PFSK-1 (cell line): ENCODE results near the gene GAR1.

Source experiments
- FOXP2 ChIP-seq: optimal IDR thresholded peaks from 2 replicates; pipeline ENCODE3; 2011; ENCODE audit warnings: borderline replicate concordance, control low read depth, inconsistent platforms; ENCODE audit not compliant: insufficient read depth; ENCODE audit errors: extremely low read length, extremely low read depth
- POLR2AphosphoS5 ChIP-seq: IDR thresholded peaks from 2 replicates; pipeline ENCODE4 v1.6.1; 2012; ENCODE audit warnings: low read depth, mild to moderate bottlenecking, control low read depth, low read length, moderate library complexity
- SIN3A ChIP-seq: IDR thresholded peaks from 2 replicates; pipeline ENCODE4 v1.6.1; 2012; ENCODE audit warnings: mild to moderate bottlenecking, low read length, moderate library complexity, borderline replicate concordance; ENCODE audit not compliant: insufficient read depth
- TAF1 ChIP-seq: IDR thresholded peaks from 2 replicates; pipeline ENCODE4 v1.6.1; 2012; ENCODE audit warnings: low read length, control low read depth, borderline replicate concordance; ENCODE audit not compliant: insufficient read depth
- TF ChIP-seq, protein P1 (sequence below), 2 experiments: IDR thresholded peaks; 2 replicates each; pipeline versions ENCODE4 v1.6.1 to v1.8.0; 2011 to 2012; ENCODE audit warnings: low read depth in 2 of 2, low read length in 2 of 2, control low read depth in 1 of 2, inconsistent platforms in 1 of 2, mild to moderate bottlenecking in 1 of 2, moderate library complexity in 1 of 2; ENCODE audit not compliant: insufficient read depth in 1 of 2

Gene GAR1

DNA sequence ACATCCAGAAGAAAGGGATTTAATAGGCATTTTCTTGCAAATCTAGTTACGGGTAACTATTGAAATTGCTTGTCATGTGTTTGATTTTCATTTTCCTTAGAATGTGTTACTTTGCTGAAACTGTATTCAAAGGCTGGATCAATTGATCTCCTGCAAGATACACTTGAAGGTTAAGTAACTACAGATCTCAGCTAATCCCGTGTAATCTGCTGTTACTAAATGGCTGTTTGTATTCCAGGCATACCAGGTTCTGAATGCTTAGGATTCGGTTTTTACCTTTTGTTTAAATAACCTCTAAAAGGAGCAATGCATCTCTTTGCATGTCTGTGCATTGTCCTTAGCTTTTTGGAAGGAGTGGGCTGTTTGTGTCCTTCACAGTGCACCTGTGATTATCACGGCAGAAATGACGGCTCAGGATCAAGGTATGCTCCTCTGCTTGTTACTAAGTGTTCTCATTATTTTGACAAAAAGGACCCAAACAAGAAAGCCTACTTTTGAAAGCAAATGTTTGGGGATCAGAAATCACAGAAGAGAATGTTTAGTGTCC lies 32.4 kb downstream of the GAR1 start, which contains the start of gene LRIT3:
Gene LRIT3 (plus strand): TSS at position 212 of the 547 bp plus-strand sequence. CDS start 95 bp downstream, at position 307.
- TF ChIP-seq, protein P1, sequence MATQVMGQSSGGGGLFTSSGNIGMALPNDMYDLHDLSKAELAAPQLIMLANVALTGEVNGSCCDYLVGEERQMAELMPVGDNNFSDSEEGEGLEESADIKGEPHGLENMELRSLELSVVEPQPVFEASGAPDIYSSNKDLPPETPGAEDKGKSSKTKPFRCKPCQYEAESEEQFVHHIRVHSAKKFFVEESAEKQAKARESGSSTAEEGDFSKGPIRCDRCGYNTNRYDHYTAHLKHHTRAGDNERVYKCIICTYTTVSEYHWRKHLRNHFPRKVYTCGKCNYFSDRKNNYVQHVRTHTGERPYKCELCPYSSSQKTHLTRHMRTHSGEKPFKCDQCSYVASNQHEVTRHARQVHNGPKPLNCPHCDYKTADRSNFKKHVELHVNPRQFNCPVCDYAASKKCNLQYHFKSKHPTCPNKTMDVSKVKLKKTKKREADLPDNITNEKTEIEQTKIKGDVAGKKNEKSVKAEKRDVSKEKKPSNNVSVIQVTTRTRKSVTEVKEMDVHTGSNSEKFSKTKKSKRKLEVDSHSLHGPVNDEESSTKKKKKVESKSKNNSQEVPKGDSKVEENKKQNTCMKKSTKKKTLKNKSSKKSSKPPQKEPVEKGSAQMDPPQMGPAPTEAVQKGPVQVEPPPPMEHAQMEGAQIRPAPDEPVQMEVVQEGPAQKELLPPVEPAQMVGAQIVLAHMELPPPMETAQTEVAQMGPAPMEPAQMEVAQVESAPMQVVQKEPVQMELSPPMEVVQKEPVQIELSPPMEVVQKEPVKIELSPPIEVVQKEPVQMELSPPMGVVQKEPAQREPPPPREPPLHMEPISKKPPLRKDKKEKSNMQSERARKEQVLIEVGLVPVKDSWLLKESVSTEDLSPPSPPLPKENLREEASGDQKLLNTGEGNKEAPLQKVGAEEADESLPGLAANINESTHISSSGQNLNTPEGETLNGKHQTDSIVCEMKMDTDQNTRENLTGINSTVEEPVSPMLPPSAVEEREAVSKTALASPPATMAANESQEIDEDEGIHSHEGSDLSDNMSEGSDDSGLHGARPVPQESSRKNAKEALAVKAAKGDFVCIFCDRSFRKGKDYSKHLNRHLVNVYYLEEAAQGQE (IDR thresholded peaks at IDR 0.05; ENCODE audit: insufficient read depth in 1 of 2, low read depth in 2 of 2, low read length in 2 of 2), result no peak
- no peak for TF ChIP-seq SIN3A
- no peak for TF ChIP-seq POLR2AphosphoS5
- TF ChIP-seq TAF1, result no peak
- TF ChIP-seq FOXP2, result no peak

DNA sequence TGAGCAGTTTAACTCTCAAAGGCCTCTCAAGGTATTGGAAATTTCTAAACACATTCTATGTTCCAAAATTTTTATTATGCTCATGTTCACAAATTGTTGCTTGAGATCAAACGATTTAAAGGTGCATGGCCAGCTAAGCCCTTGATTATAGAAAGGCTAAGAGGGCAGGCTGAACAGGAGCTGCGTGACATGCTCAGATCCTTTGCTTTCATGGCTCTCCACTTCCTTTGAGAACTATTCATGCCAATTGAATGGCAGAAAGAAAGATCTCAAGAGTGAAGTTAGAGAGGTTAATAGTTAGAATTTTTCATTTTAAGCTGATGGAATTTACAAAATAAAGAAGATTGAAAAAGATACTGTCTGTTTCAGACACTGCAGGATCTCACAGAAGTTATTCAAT lies 32.9 kb downstream of the GAR1 start:
- TF ChIP-seq, protein P1 (IDR thresholded peaks at IDR 0.05; ENCODE audit: insufficient read depth in 1 of 2, low read depth in 2 of 2, low read length in 2 of 2), result no peak
- no peak for TF ChIP-seq TAF1
- TF ChIP-seq FOXP2, result no peak
- TF ChIP-seq SIN3A, result no peak
- TF ChIP-seq POLR2AphosphoS5, result no peak

DNA sequence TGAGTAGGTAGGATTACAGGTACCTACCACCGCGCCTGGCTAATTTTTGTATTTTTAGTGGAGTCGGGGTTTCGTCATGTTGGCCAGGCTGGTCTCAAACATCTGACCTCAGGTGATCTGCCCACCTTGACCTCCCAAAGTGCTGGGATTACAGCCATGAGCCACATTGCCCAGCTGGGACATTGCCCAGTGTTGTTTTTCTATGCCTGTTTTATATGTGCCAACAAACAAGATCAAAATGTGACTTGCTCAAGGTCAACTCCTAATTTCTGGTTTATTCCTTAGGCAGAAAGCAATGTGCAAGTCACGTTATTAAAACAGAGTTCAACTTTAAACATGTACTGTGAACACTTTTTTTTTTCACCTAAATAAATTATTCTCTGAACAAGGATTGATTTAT lies 35.0 kb downstream of the GAR1 start:
- TF ChIP-seq TAF1, result no peak
- TF ChIP-seq, protein P1 (IDR thresholded peaks at IDR 0.05; ENCODE audit: insufficient read depth in 1 of 2, low read depth in 2 of 2, low read length in 2 of 2), result no peak
- TF ChIP-seq SIN3A, result no peak
- TF ChIP-seq FOXP2, result no peak

DNA sequence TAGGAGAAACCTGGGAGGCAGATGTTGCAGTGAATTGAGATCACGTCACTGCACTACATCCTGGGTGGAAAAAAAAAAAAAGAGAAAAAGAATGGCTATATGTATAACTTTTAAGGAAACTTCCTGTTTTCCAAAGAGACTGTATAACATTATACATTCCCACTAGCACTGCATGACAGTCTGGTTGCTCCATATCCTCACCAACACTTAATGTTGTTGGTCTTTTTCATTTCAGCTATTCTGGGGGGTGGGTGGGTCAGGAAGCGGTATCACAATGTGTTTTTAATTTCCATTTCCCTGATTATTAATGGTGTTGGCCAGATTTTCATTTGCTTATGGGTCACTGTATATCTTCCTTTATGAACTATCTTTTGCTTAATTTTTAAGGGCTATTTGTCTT lies 45.7 kb downstream of the GAR1 start:
- TF ChIP-seq FOXP2 (no peak), TAF1 (no peak), POLR2AphosphoS5 (no peak), SIN3A (no peak)

DNA sequence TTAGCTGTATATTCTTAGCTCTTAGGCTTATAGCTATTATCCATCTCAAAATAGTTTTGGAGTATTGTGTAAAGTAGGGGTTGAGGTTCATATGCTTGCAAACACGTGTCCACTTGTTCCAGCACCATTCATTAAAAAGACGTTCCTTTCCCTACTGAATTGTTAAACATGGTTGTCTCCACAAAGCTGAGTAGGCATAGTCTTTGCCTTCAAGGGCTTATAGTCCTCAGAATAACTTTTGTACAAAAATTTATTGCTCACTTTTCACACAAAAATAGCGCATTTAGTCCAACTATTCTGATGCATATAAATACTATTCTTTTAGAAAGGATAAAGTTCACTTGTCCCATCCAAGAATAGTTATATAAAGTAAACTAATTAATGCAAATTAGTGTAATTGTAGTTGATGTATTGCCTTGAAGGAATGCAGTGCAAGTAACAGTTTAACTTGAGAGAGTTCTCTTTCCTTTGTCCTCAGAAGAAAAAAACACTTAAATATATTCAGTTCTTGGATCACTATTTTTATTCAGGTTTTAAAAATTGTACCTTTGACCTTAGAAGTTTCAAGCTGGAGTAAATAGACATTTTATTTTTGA lies 46.5 kb downstream of the GAR1 start:
- TF ChIP-seq, protein P1 (IDR thresholded peaks at IDR 0.05; ENCODE audit: insufficient read depth in 1 of 2, low read depth in 2 of 2, low read length in 2 of 2), result no peak
- TF ChIP-seq SIN3A, result no peak
- no peak for TF ChIP-seq FOXP2
